Measurements from ENCODE around the gene CISH. TPM values are rescaled to one million over a fixed set of nuclear protein-coding genes. Genes with fewer than 3 reads are reported as not detected.

CISH gene
- total and polyA plus RNA-seq, 2 of the 4 experiments (the other 2 are of a cell fraction) = 0.90 to 4.0 TPM

DNA sequence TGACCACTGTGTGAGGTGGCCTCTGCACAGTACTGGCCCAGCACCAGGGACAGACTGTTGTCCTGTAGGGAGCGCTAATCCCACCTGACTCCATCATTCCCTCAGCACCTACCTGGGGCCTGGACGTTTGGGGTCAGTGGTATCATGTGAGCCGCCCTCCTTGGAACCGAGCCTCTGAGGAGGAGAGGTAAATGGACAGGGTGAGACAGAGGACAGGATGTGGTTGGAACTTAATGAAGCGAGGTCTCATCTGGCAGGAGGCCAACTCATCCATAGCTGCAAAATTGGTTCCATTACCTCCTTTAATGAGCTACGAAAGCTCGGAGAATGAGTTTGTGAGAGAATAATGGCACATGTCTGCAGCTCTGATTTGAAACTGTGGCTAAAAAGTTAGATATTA lies 19.3 kb upstream of the CISH start:
- no peak for DNase-seq

More for the DNA sequence above, 19.3 kb upstream of the CISH start:
- H3K9ac ChIP-seq (ENCODE audit: low read depth, low read length) = no peak overlapping the region
- H2BK120ac ChIP-seq (ENCODE audit: low read depth, low read length) = no peak overlapping the region
- H3K9me1 ChIP-seq (ENCODE audit: insufficient read depth, low read length) = peaks cover 22% of the 10 kb centered on the region
- no peak overlapping the region for H2AK5ac ChIP-seq (ENCODE audit: low read depth, low read length)
- ATAC-seq (ENCODE audit: low read depth) = no peak
- no peak overlapping the region for H3K4me3 ChIP-seq (ENCODE audit: insufficient read depth, low read depth, low read length)
- H4K91ac ChIP-seq (ENCODE audit: insufficient read depth, low read depth, low read length) = no peak overlapping the region
- H3K4me1 ChIP-seq (ENCODE audit: control insufficient read depth, insufficient read depth, low read length) = peaks cover 3% of the 10 kb centered on the region
- H3K56ac ChIP-seq (ENCODE audit: extremely low read depth, insufficient read depth, low read length) = no peak overlapping the region
- no peaks in the 10 kb centered on the region for H3K9me3 ChIP-seq (ENCODE audit: control insufficient read depth, insufficient read depth, low read length)
- H3K79me1 ChIP-seq (ENCODE audit: low read depth in 1 of 2, low read length in 2 of 2) = peaks cover 0 to 9% of the 10 kb centered on the region in 2 experiments; a peak in 2 of 4 replicates
- H2AK9ac ChIP-seq (replicated peaks; ENCODE audit: low read depth, low read length, poor library complexity) = peak overlapping the region; percentile 69
- no peak overlapping the region for H3K4me2 ChIP-seq (ENCODE audit: low read depth, low read length)
- H2BK5ac ChIP-seq (ENCODE audit: low read depth, low read length, poor library complexity, severe bottlenecking) = no peak overlapping the region
- TF ChIP-seq CEBPB (IDR thresholded peaks at IDR 0.05; ENCODE audit: low read depth, low read length) (no peak), RFX5 (IDR thresholded peaks at IDR 0.05; ENCODE audit: low read depth, low read length) (no peak), RAD21 (IDR thresholded peaks at IDR 0.05; ENCODE audit: low read length) (no peak), MAZ (IDR thresholded peaks at IDR 0.05; ENCODE audit: borderline replicate concordance, low read depth, low read length) (no peak), FOS (IDR thresholded peaks at IDR 0.05; ENCODE audit: low read depth, low read length) (no peak), RCOR1 (IDR thresholded peaks at IDR 0.05; ENCODE audit: insufficient replicate concordance, low read length) (no peak), NFE2L2 (IDR thresholded peaks at IDR 0.05; ENCODE audit: low read depth, low read length) (no peak), BHLHE40 (IDR thresholded peaks at IDR 0.05; ENCODE audit: low read depth, low read length) (no peak), MXI1 (IDR thresholded peaks at IDR 0.05; ENCODE audit: borderline replicate concordance, low read depth, low read length) (no peak), CHD1 (IDR thresholded peaks at IDR 0.05; ENCODE audit: low read depth, low read length) (no peak), MAFK (IDR thresholded peaks at IDR 0.05; ENCODE audit: low read depth, low read length) (no peak), SMC3 (IDR thresholded peaks at IDR 0.05; ENCODE audit: low read depth, low read length) (no peak), POLR2A (IDR thresholded peaks at IDR 0.05; ENCODE audit: low read depth, low read length) (no peak)
- TF ChIP-seq, protein P1, sequence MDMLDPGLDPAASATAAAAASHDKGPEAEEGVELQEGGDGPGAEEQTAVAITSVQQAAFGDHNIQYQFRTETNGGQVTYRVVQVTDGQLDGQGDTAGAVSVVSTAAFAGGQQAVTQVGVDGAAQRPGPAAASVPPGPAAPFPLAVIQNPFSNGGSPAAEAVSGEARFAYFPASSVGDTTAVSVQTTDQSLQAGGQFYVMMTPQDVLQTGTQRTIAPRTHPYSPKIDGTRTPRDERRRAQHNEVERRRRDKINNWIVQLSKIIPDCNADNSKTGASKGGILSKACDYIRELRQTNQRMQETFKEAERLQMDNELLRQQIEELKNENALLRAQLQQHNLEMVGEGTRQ (IDR thresholded peaks at IDR 0.05; ENCODE audit: low read depth, low read length) = no peak
- TF ChIP-seq, protein P2, sequence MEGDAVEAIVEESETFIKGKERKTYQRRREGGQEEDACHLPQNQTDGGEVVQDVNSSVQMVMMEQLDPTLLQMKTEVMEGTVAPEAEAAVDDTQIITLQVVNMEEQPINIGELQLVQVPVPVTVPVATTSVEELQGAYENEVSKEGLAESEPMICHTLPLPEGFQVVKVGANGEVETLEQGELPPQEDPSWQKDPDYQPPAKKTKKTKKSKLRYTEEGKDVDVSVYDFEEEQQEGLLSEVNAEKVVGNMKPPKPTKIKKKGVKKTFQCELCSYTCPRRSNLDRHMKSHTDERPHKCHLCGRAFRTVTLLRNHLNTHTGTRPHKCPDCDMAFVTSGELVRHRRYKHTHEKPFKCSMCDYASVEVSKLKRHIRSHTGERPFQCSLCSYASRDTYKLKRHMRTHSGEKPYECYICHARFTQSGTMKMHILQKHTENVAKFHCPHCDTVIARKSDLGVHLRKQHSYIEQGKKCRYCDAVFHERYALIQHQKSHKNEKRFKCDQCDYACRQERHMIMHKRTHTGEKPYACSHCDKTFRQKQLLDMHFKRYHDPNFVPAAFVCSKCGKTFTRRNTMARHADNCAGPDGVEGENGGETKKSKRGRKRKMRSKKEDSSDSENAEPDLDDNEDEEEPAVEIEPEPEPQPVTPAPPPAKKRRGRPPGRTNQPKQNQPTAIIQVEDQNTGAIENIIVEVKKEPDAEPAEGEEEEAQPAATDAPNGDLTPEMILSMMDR (conservative IDR thresholded peaks at IDR 0.05; ENCODE audit: low read depth, low read length) = no peak
- TF ChIP-seq, protein P3, sequence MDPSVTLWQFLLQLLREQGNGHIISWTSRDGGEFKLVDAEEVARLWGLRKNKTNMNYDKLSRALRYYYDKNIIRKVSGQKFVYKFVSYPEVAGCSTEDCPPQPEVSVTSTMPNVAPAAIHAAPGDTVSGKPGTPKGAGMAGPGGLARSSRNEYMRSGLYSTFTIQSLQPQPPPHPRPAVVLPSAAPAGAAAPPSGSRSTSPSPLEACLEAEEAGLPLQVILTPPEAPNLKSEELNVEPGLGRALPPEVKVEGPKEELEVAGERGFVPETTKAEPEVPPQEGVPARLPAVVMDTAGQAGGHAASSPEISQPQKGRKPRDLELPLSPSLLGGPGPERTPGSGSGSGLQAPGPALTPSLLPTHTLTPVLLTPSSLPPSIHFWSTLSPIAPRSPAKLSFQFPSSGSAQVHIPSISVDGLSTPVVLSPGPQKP (IDR thresholded peaks at IDR 0.05; ENCODE audit: borderline replicate concordance, low read depth, low read length) = no peak
- no peak overlapping the region for H3K14ac ChIP-seq (replicated peaks; ENCODE audit: low read depth, low read length)
- 100% methylated on average over 1 of the region's 7 CpGs; no CpG with 5 or more reads in 1 of the 2 experiments for WGBS, 2 experiments (ENCODE audit: extremely low coverage in 2 of 2, insufficient read length in 1 of 2)
- H3K23ac ChIP-seq (ENCODE audit: low read depth, low read length) = no peak overlapping the region
- no peak overlapping the region for H2BK20ac ChIP-seq (ENCODE audit: low read depth, low read length)
- dilution Hi-C loops (cut with HindIII; ENCODE audit: low sequenced_read_pairs, unreplicated experiment) = no loop called here
- ChIA-PET CTCF (no interaction called here), POLR2A (ENCODE audit: unreplicated experiment) (no interaction called here)
- H3K36me3 ChIP-seq (ENCODE audit: control insufficient read depth, insufficient read depth, low read length) = no peaks in the 10 kb centered on the region
- H3K27me3 ChIP-seq (ENCODE audit: control insufficient read depth, insufficient read depth, low read length) = no peaks in the 10 kb centered on the region
- peaks cover 4% of the 10 kb centered on the region for H4K20me1 ChIP-seq (ENCODE audit: insufficient read depth, low read length)
- intact Hi-C loops (cut with micrococcal nuclease) = no loop called here
- H3K18ac ChIP-seq (ENCODE audit: low read depth, low read length) = no peak overlapping the region
- BruUV-seq (replicated peaks) = no TSS peak
- in situ Hi-C loops (cut with MboI; ENCODE audit: low sequenced_read_pairs) = no loop called here
- H3K27ac ChIP-seq (ENCODE audit: insufficient read depth, low read length) = no peak overlapping the region
- no peak overlapping the region for H2BK15ac ChIP-seq (ENCODE audit: low read depth, low read length)
- H2AFZ ChIP-seq (replicated peaks; ENCODE audit: low read length, poor library complexity) = no peak overlapping the region
- no peak overlapping the region for H3K4ac ChIP-seq (ENCODE audit: low read depth, low read length)
- no peak overlapping the region for H4K5ac ChIP-seq (ENCODE audit: low read depth, low read length)
- H4K8ac ChIP-seq (ENCODE audit: low read depth in 2 of 2, low read length in 2 of 2) = no peak overlapping the region
